ENCODE data around the gene RPS16. TPM values are rescaled to one million over a fixed set of nuclear protein-coding genes. Genes with fewer than 3 reads are reported as not detected.

Gene RPS16
- total and polyA plus RNA-seq, 2 of the 13 experiments (the other 11 are each of a cell fraction or from before 2014, with no cell fraction given) = 488 to 2,583 TPM

GRCh38 chr19:39410017-39410830, 25.5 kb downstream of the RPS16 start (continued):
- TF ChIP-seq ONECUT2 (CRISPR knock-in tag; IDR thresholded peaks at IDR 0.05) (no peak), MYPOP (CRISPR knock-in tag; IDR thresholded peaks at IDR 0.05) (no peak), HNF4G (IDR thresholded peaks at IDR 0.05; ENCODE audit: borderline replicate concordance, low read depth, low read length) (no peak), HNF4G (CRISPR knock-in tag; IDR thresholded peaks at IDR 0.05; ENCODE audit: borderline replicate concordance, low read depth) (no peak), ZNF766 (CRISPR knock-in tag; IDR thresholded peaks at IDR 0.05; ENCODE audit: borderline replicate concordance) (no peak), ZNF562 (CRISPR knock-in tag; IDR thresholded peaks at IDR 0.05; ENCODE audit: borderline replicate concordance) (no peak), GATA4 (IDR thresholded peaks at IDR 0.05; ENCODE audit: borderline replicate concordance, low read depth) (no peak), POGZ (CRISPR knock-in tag; IDR thresholded peaks at IDR 0.05) (0 out of 2 replicates have a peak, but pooled peaks have one; percentile 7), STAG1 (CRISPR knock-in tag; IDR thresholded peaks at IDR 0.05) (no peak), ZNF30 (CRISPR knock-in tag; IDR thresholded peaks at IDR 0.05) (no peak), ZNF512 (CRISPR knock-in tag; IDR thresholded peaks at IDR 0.05) (peak; percentile 88; the same call in 1 of the 2 replicates), ZNF556 (CRISPR knock-in tag; IDR thresholded peaks at IDR 0.05; ENCODE audit: borderline replicate concordance) (0 out of 2 replicates have a peak, but pooled peaks have one; percentile 52), GTF2F1 (IDR thresholded peaks at IDR 0.05; ENCODE audit: low read length) (no peak), SP5 (CRISPR knock-in tag; IDR thresholded peaks at IDR 0.05; ENCODE audit: borderline replicate concordance, low read depth) (no peak), SMAD9 (CRISPR knock-in tag; IDR thresholded peaks at IDR 0.05) (no peak), FOSL2 (CRISPR knock-in tag; IDR thresholded peaks at IDR 0.05) (no peak)
- TF ChIP-seq, protein P1, sequence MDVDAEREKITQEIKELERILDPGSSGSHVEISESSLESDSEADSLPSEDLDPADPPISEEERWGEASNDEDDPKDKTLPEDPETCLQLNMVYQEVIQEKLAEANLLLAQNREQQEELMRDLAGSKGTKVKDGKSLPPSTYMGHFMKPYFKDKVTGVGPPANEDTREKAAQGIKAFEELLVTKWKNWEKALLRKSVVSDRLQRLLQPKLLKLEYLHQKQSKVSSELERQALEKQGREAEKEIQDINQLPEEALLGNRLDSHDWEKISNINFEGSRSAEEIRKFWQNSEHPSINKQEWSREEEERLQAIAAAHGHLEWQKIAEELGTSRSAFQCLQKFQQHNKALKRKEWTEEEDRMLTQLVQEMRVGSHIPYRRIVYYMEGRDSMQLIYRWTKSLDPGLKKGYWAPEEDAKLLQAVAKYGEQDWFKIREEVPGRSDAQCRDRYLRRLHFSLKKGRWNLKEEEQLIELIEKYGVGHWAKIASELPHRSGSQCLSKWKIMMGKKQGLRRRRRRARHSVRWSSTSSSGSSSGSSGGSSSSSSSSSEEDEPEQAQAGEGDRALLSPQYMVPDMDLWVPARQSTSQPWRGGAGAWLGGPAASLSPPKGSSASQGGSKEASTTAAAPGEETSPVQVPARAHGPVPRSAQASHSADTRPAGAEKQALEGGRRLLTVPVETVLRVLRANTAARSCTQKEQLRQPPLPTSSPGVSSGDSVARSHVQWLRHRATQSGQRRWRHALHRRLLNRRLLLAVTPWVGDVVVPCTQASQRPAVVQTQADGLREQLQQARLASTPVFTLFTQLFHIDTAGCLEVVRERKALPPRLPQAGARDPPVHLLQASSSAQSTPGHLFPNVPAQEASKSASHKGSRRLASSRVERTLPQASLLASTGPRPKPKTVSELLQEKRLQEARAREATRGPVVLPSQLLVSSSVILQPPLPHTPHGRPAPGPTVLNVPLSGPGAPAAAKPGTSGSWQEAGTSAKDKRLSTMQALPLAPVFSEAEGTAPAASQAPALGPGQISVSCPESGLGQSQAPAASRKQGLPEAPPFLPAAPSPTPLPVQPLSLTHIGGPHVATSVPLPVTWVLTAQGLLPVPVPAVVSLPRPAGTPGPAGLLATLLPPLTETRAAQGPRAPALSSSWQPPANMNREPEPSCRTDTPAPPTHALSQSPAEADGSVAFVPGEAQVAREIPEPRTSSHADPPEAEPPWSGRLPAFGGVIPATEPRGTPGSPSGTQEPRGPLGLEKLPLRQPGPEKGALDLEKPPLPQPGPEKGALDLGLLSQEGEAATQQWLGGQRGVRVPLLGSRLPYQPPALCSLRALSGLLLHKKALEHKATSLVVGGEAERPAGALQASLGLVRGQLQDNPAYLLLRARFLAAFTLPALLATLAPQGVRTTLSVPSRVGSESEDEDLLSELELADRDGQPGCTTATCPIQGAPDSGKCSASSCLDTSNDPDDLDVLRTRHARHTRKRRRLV (CRISPR knock-in tag; IDR thresholded peaks at IDR 0.05) = no peak
- TF ChIP-seq, protein P2, sequence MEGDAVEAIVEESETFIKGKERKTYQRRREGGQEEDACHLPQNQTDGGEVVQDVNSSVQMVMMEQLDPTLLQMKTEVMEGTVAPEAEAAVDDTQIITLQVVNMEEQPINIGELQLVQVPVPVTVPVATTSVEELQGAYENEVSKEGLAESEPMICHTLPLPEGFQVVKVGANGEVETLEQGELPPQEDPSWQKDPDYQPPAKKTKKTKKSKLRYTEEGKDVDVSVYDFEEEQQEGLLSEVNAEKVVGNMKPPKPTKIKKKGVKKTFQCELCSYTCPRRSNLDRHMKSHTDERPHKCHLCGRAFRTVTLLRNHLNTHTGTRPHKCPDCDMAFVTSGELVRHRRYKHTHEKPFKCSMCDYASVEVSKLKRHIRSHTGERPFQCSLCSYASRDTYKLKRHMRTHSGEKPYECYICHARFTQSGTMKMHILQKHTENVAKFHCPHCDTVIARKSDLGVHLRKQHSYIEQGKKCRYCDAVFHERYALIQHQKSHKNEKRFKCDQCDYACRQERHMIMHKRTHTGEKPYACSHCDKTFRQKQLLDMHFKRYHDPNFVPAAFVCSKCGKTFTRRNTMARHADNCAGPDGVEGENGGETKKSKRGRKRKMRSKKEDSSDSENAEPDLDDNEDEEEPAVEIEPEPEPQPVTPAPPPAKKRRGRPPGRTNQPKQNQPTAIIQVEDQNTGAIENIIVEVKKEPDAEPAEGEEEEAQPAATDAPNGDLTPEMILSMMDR (CRISPR knock-in tag; IDR thresholded peaks at IDR 0.05) = no peak
- TF ChIP-seq, protein P3, sequence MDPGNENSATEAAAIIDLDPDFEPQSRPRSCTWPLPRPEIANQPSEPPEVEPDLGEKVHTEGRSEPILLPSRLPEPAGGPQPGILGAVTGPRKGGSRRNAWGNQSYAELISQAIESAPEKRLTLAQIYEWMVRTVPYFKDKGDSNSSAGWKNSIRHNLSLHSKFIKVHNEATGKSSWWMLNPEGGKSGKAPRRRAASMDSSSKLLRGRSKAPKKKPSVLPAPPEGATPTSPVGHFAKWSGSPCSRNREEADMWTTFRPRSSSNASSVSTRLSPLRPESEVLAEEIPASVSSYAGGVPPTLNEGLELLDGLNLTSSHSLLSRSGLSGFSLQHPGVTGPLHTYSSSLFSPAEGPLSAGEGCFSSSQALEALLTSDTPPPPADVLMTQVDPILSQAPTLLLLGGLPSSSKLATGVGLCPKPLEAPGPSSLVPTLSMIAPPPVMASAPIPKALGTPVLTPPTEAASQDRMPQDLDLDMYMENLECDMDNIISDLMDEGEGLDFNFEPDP (CRISPR knock-in tag; conservative IDR thresholded peaks at IDR 0.05) = no peak

Measured in HepG2 (cell line).